Nephron progenitor cell (in vitro differentiated cells): ENCODE data around the gene DLL1.
"Not testable (repeated sequence)": the region's sequence is repeated elsewhere in the genome, so short reads cannot be mapped to it uniquely, and the experiment has no call there.

ENCODE experiments used
- DNase-seq: peaks from one replicate; pipeline ENCODE4 v3.0.0; 2021
- H3K27ac Mint-ChIP-seq: 2 replicates; pipeline ENCODE4 v1.8.0; 2021; ENCODE audit warnings: mild to moderate bottlenecking, moderate library complexity, mixed read lengths
- H3K27me3 Mint-ChIP-seq: 2 replicates; pipeline ENCODE4 v1.8.0; 2021; ENCODE audit warnings: mild to moderate bottlenecking, low read depth, mixed read lengths; ENCODE audit not compliant: poor library complexity
- H3K36me3 Mint-ChIP-seq: 2 replicates; pipeline ENCODE4 v1.8.0; 2021; ENCODE audit warnings: low read depth, mixed read lengths
- H3K4me1 Mint-ChIP-seq: 2 replicates; pipeline ENCODE4 v1.8.0; 2021; ENCODE audit warnings: mixed read lengths
- H3K4me3 Mint-ChIP-seq: 2 replicates; pipeline ENCODE4 v1.8.0; 2021; ENCODE audit warnings: mild to moderate bottlenecking, moderate library complexity, mixed read lengths
- H3K9me3 Mint-ChIP-seq: 2 replicates; pipeline ENCODE4 v1.8.0; 2021; ENCODE audit warnings: mild to moderate bottlenecking, moderate library complexity, mixed read lengths
- TF ChIP-seq, protein P1 (sequence below): fragments of 200-600 bp; sonication (generic); IDR thresholded peaks from 2 replicates; pipeline ENCODE4 v1.5.0; 2021; ENCODE audit warnings: antibody characterized with exemption

Gene DLL1

GRCh38 chr6:170269151-170269845 lies 21.6 kb downstream of the DLL1 start:
- peak; percentile 50 for DNase-seq
- H3K27ac Mint-ChIP-seq: peak overlapping the region; percentile 44
- H3K36me3 Mint-ChIP-seq: no peaks in the 10 kb centered on the region

DNA sequence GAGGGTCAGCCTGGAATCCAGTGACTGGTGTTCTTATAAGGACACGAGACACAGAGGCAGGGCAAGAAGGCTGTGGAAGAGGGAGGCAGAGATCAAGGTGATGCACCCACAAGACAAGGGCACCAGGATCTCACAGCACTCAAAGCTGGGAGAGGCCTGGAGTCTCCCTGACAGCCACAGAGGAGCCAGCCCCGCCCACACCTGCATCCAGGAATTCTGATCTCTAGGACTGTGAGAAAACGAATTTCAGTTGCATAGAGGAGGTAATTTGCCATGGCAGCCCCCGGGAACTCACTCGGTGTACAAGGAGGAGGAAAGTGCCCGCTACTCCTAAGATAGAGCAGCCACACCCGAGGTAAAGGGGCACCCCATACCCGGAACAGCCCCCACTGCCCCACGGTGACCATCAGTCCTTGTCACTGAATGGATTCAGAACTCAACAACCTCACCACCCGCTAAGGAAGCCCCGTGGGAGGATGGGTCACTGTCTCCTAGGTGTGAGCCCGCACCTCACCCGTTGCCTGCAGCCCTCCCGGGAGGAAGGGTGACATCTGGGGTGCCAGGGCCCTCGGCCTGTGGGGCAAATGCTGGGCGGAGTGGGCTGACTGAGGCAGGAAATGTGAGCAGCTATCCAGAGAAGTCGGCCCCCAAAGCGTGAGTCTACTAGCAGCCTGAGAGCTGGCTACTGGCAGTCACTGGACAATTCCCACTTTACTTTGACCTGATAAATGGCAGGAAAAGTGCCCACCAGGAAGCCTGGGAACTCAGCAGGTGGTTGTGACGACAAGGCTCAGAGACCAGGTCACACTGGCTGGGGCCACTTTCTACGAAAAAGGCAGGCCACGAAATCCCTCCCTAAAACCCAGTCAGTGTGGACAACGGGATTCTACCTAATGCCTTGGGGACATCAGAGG lies 22.4 kb downstream of the DLL1 start:
- H3K4me1 Mint-ChIP-seq: peaks cover 71% of the 10 kb centered on the region
- H3K36me3 Mint-ChIP-seq: no peaks in the 10 kb centered on the region
- TF ChIP-seq, protein P1, sequence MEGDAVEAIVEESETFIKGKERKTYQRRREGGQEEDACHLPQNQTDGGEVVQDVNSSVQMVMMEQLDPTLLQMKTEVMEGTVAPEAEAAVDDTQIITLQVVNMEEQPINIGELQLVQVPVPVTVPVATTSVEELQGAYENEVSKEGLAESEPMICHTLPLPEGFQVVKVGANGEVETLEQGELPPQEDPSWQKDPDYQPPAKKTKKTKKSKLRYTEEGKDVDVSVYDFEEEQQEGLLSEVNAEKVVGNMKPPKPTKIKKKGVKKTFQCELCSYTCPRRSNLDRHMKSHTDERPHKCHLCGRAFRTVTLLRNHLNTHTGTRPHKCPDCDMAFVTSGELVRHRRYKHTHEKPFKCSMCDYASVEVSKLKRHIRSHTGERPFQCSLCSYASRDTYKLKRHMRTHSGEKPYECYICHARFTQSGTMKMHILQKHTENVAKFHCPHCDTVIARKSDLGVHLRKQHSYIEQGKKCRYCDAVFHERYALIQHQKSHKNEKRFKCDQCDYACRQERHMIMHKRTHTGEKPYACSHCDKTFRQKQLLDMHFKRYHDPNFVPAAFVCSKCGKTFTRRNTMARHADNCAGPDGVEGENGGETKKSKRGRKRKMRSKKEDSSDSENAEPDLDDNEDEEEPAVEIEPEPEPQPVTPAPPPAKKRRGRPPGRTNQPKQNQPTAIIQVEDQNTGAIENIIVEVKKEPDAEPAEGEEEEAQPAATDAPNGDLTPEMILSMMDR: no peak
- no peaks in the 10 kb centered on the region for H3K9me3 Mint-ChIP-seq
- no peak for DNase-seq
- peaks cover 2% of the 10 kb centered on the region for H3K27me3 Mint-ChIP-seq
- no peak overlapping the region for H3K4me3 Mint-ChIP-seq
- peak overlapping the region; percentile 65 for H3K27ac Mint-ChIP-seq

More at GRCh38 chr6:170269151-170269845, 21.6 kb downstream of the DLL1 start:
- Mint-ChIP-seq H3K4me3 (peak overlapping the region; percentile 5), H3K4me1 (peaks cover 71% of the 10 kb centered on the region), H3K9me3 (no peaks in the 10 kb centered on the region), H3K27me3 (peaks cover 7% of the 10 kb centered on the region)
- TF ChIP-seq, protein P1: no peak

GRCh38 chr6:170267688-170268087 lies 23.2 kb downstream of the DLL1 start:
- Mint-ChIP-seq H3K27me3 (no peaks in the 10 kb centered on the region), H3K27ac (peak overlapping the region; percentile 65)

DNA sequence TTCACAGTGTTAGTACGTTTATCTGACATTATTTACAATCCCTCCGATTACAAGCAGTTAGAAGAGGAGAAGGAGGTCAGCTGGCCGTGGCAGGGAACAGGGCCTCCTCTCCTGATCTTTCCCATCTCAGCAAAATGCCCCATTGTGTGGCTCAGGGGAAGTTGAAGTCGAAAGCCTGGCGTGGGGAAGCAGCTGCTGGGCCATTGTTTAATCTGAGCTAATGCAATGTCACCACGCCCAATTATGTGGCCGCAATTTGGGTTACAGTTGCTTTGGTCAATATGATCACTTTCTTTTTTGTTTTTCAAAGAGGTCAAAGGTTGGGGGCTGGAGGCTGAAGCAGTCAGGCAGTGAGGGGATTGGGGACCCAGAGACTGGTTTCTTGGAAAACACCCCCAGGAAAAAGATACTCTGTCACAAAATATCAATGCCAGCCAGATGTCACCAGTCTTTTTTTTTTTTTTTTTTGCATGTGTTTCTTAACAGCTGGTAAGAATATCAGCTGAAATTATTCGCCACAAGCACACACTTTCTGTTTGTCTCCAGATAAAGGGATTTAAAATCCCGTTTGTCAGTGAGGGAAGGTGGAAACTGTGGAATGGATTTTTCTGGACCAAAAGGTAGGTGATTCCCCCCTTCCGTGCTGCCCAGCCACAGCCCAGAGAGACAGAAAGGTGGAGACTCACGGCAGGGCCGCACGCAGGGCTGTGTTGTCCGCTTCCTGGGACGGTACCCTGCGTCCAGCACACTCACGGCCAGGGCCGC lies 24.6 kb downstream of the DLL1 start:
- Mint-ChIP-seq H3K36me3 (no peaks in the 10 kb centered on the region), H3K27me3 (no peaks in the 10 kb centered on the region), H3K27ac (peak overlapping the region; percentile 94), H3K4me3 (peak overlapping the region; percentile 13), H3K4me1 (peaks cover 86% of the 10 kb centered on the region), H3K9me3 (no peaks in the 10 kb centered on the region)
- TF ChIP-seq, protein P1: no peak
- DNase-seq: no peak

More at GRCh38 chr6:170267688-170268087, 23.2 kb downstream of the DLL1 start:
- Mint-ChIP-seq H3K4me3 (peak overlapping the region; percentile 47), H3K4me1 (peaks cover 78% of the 10 kb centered on the region), H3K9me3 (no peaks in the 10 kb centered on the region), H3K36me3 (no peaks in the 10 kb centered on the region)
- DNase-seq: no peak
- TF ChIP-seq, protein P1: no peak

DNA sequence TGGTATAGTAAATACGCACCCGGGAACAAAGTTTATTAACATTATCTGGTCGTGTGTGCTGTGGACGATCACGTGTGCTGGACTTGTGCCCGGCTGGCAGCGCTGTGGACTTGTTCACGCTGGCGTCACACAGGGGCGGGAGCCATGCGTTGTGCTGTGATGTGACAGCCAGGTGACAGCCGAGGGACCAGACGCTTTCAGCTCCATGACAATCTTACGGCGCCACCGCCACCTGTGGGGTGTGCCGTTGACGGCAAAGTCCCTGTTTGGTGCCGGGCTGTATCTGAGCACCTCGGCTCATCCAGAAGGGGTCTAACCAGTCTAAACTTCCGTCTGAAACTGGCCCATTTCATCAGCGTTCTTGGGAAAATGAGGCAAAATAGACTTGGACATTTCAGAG lies 25.2 kb downstream of the DLL1 start:
- Mint-ChIP-seq H3K9me3 (no peaks in the 10 kb centered on the region), H3K36me3 (no peaks in the 10 kb centered on the region), H3K4me1 (peaks cover 81% of the 10 kb centered on the region), H3K27me3 (no peaks in the 10 kb centered on the region), H3K27ac (peak overlapping the region; percentile 94), H3K4me3 (peak overlapping the region; percentile 6)
- no peak for DNase-seq
- TF ChIP-seq, protein P1: no peak

DNA sequence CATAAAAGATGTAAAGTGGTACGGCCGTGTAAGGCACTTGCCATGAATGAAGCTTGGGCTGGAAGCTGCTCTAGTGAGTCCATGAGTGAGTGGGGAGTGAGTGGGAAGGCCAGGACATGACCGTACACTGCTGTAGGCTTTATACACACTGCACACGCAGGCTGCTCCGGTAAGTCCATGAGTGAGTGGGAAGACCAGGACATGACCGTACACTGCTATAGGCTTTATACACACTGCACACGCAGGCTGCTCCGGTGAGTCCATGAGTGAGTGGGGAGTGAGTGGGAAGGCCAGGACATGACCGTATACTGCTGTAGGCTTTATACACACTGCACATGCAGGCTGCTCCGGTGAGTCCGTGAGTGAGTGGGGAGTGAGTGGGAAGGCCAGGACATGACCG lies 26.2 kb downstream of the DLL1 start:
- not testable (repeated sequence) for H3K4me3 Mint-ChIP-seq, H3K27me3 Mint-ChIP-seq, H3K36me3 Mint-ChIP-seq

More for the DNA sequence above, 26.2 kb downstream of the DLL1 start:
- Mint-ChIP-seq H3K27ac (peak overlapping the region; percentile 31), H3K4me1 (peaks cover 74% of the 10 kb centered on the region)
- DNase-seq, H3K9me3 Mint-ChIP-seq: not testable (repeated sequence)
